Small intestine (tissue), 16 donors: ENCODE results near the gene RAN. TPM values are rescaled to one million over a fixed set of nuclear protein-coding genes. Genes with fewer than 3 reads are reported as not detected.

ENCODE experiments used
- DNase-seq, 2 donors: peaks; one replicate each; pipeline versions ENCODE4 v3.0.0 to v3.0.0-alpha.2; 2013
- FAIRE-seq: peaks from 2 replicates; lab custom pipeline; 2012; peaks lifted over from hg19 to GRCh38; lab: Jason Lieb, UNC
- H3K27ac ChIP-seq, 3 donors: one replicate each; pipeline ENCODE4 v1.5.1; 2013; ENCODE audit warnings: low read length in 2 of 3, mild to moderate bottlenecking in 2 of 3, control low read depth in 1 of 3, inconsistent platforms in 1 of 3, low read depth in 1 of 3, moderate library complexity in 1 of 3
- H3K27me3 ChIP-seq, 3 donors: one replicate each; pipeline ENCODE4 v1.6.1; 2013; ENCODE audit warnings: low read length in 3 of 3, inconsistent platforms in 1 of 3; ENCODE audit not compliant: control insufficient read depth in 3 of 3, insufficient read depth in 3 of 3
- H3K36me3 ChIP-seq, 3 donors: one replicate each; pipeline ENCODE4 v1.6.1; 2013; ENCODE audit warnings: low read length in 3 of 3, inconsistent platforms in 1 of 3, low read depth in 1 of 3, mild to moderate bottlenecking in 1 of 3, moderate library complexity in 1 of 3; ENCODE audit not compliant: control insufficient read depth in 3 of 3, insufficient read depth in 2 of 3
- H3K4me1 ChIP-seq, 3 donors: one replicate each; pipeline ENCODE4 v1.6.1; 2013; ENCODE audit warnings: low read length in 2 of 3, inconsistent platforms in 1 of 3, low read depth in 1 of 3, mild to moderate bottlenecking in 1 of 3, moderate library complexity in 1 of 3; ENCODE audit not compliant: control insufficient read depth in 3 of 3, insufficient read depth in 2 of 3
- H3K4me3 ChIP-seq, 3 donors: one replicate each; pipeline ENCODE4 v1.5.1; 2013; ENCODE audit warnings: low read length in 3 of 3, control low read depth in 1 of 3, inconsistent platforms in 1 of 3, low read depth in 1 of 3, mild to moderate bottlenecking in 1 of 3, moderate library complexity in 1 of 3
- H3K9me3 ChIP-seq, 2 donors: one replicate each; pipeline ENCODE4 v1.6.1; 2013; ENCODE audit warnings: low read depth in 1 of 2, low read length in 1 of 2; ENCODE audit not compliant: control insufficient read depth in 2 of 2, insufficient read depth in 1 of 2
- WGBS, 3 donors: extraction: QIAGEN DNeasy Blood & Tissue Kit; methylation state at CpG; one replicate each; pipeline ENCODE4 v1.1.7; 2013; 5-methylcytosine and 5-hydroxymethylcytosine counted together
- long read RNA-seq, 10 donors: transcript quantifications; one replicate each; lab custom pipeline, GENCODE V29; 2026
- polyA plus RNA-seq, 4 donors: library from polyadenylated mRNA; stranded (reverse) in 3 of 4; unstranded in 1 of 4; fragments of 200-250 nt in 3 of 4; fragments of 120-200 nt in 1 of 4; gene quantifications; one replicate each; pipeline versions ENCODE4 v1.2.1 to v1.2.3, GENCODE V29; 2013
- donor health status: healthy with polysubstance abuse.
- donor health status: control.
- donor health status: control.
- donor health status: Bipolar disorder and iron deficiency.
- donor health status: healthy.

The RAN gene
- 100 to 1,000 TPM; 241 to 577 (median 378) TPM for polyA plus RNA-seq
- long read RNA-seq, donor 1, transcript RAN-203 (6 exons, 2,455 nt) = minor isoform, 8 of 540 reads
- long read RNA-seq, donor 1, transcript RAN-202 (6 exons, 1,530 nt) = minor isoform, 40 of 540 reads
- long read RNA-seq, donor 1, transcript RAN-212 (7 exons, 2,661 nt) = major isoform, 343 of 540 reads
- long read RNA-seq, donor 1, partial matches to known transcripts = 142 of 540 reads
- long read RNA-seq, donor 1, other reads (novel, unspliced or antisense) = 6 of 540 reads
- long read RNA-seq, donor 2, transcript RAN-212 (7 exons, 2,661 nt) = major isoform, 79 of 298 reads
- long read RNA-seq, donor 2, transcript RAN-202 (6 exons, 1,530 nt) = minor isoform, 8 of 298 reads
- long read RNA-seq, donor 2, partial matches to known transcripts = 209 of 298 reads
- long read RNA-seq, donor 2, other reads (novel, unspliced or antisense) = 0 of 298 reads
- long read RNA-seq, donor 3, transcript RAN-212 (7 exons, 2,661 nt) = major isoform, 114 of 581 reads
- long read RNA-seq, donor 3, transcript RAN-202 (6 exons, 1,530 nt) = minor isoform, 20 of 581 reads
- long read RNA-seq, donor 3, partial matches to known transcripts = 442 of 581 reads
- long read RNA-seq, donor 3, other reads (novel, unspliced or antisense) = 0 of 581 reads
- long read RNA-seq, donor 4, transcript RAN-212 (7 exons, 2,661 nt) = major isoform, 6 of 7 reads
- long read RNA-seq, donor 4, partial matches to known transcripts = 0 of 7 reads
- long read RNA-seq, donor 4, other reads (novel, unspliced or antisense) = 0 of 7 reads
- long read RNA-seq, donor 5, transcript RAN-212 (7 exons, 2,661 nt) = major isoform, 24 of 101 reads
- long read RNA-seq, donor 5, partial matches to known transcripts = 72 of 101 reads
- long read RNA-seq, donor 5, other reads (novel, unspliced or antisense) = 0 of 101 reads
- long read RNA-seq, donor 6, transcript RAN-203 (6 exons, 2,455 nt) = minor isoform, 6 of 493 reads
- long read RNA-seq, donor 6, transcript RAN-202 (6 exons, 1,530 nt) = minor isoform, 6 of 493 reads
- long read RNA-seq, donor 6, transcript RAN-212 (7 exons, 2,661 nt) = major isoform, 128 of 493 reads
- long read RNA-seq, donor 6, partial matches to known transcripts = 347 of 493 reads
- long read RNA-seq, donor 6, other reads (novel, unspliced or antisense) = 5 of 493 reads
- long read RNA-seq, donor 7 = 0 reads
- long read RNA-seq, donor 8, transcript RAN-212 (7 exons, 2,661 nt) = major isoform, 17 of 42 reads
- long read RNA-seq, donor 8, partial matches to known transcripts = 22 of 42 reads
- long read RNA-seq, donor 8, other reads (novel, unspliced or antisense) = 0 of 42 reads
- long read RNA-seq, donor 9, transcript RAN-212 (7 exons, 2,661 nt) = major isoform, 34 of 43 reads
- long read RNA-seq, donor 9, partial matches to known transcripts = 5 of 43 reads
- long read RNA-seq, donor 9, other reads (novel, unspliced or antisense) = 0 of 43 reads
- long read RNA-seq, donor 10, transcript RAN-203 (6 exons, 2,455 nt) = minor isoform, 5 of 611 reads
- long read RNA-seq, donor 10, transcript RAN-212 (7 exons, 2,661 nt) = major isoform, 175 of 611 reads
- long read RNA-seq, donor 10, transcript RAN-202 (6 exons, 1,530 nt) = minor isoform, 19 of 611 reads
- long read RNA-seq, donor 10, partial matches to known transcripts = 412 of 611 reads
- long read RNA-seq, donor 10, other reads (novel, unspliced or antisense) = 0 of 611 reads

- DNase-seq = peak; percentile 93 to 97
- Histone ChIP-seq H3K4me1 (peaks cover 0 to 6% (median 0%) of the 10 kb centered on the region in 3 donors), H3K36me3 (peaks cover 8 to 17% (median 12%) of the 10 kb centered on the region in 3 donors), H3K9me3 (peaks cover 0 to 4% of the 10 kb centered on the region in 2 donors), H3K27me3 (no peaks in the 10 kb centered on the region), H3K4me3 (peak within 1 kb of the TSS; percentile 83 to 95 (median 93)), H3K27ac (peak within 1 kb of the TSS; percentile 90 to 91 (median 90))
- WGBS, 3 donors = 3 to 8% (median 5%) methylated on average over 69 to 118 of the region's 118 CpGs
- FAIRE-seq = no peak
These were observed at the start of gene RAN for GRCh38 chr12:130871286-130872178. Gene RAN (plus strand): TSS chr12:130872066. CDS start chr12:130872594, 528 bp downstream.

- Histone ChIP-seq H3K27ac (no peak overlapping the region), H3K4me3 (no peak overlapping the region), H3K9me3 (no peaks in the 10 kb centered on the region), H3K36me3 (peaks cover 0 to 15% (median 0%) of the 10 kb centered on the region in 3 donors), H3K4me1 (peaks cover 0 to 10% (median 0%) of the 10 kb centered on the region in 3 donors), H3K27me3 (no peaks in the 10 kb centered on the region)
- FAIRE-seq (no peak), DNase-seq (no peak)
- WGBS, 3 donors = 92 to 97% (median 93%) methylated on average over 6 of the region's 6 CpGs
These were observed 46.1 kb upstream of the RAN start for GRCh38 chr12:130825771-130826150.

- DNase-seq (peak; percentile 28 to 68), FAIRE-seq (no peak)
- Histone ChIP-seq H3K36me3 (peaks cover 0 to 14% (median 0%) of the 10 kb centered on the region in 3 donors), H3K27me3 (no peaks in the 10 kb centered on the region), H3K9me3 (no peaks in the 10 kb centered on the region), H3K4me1 (peaks cover 0 to 15% (median 0%) of the 10 kb centered on the region in 3 donors), H3K27ac (no peak overlapping the region), H3K4me3 (no peak overlapping the region)
- WGBS, 3 donors = 62 to 65% (median 65%) methylated on average over 21 of the region's 21 CpGs
These were observed 45.6 kb upstream of the RAN start for GRCh38 chr12:130826151-130826801.

- peaks cover 0 to 24% (median 0%) of the 10 kb centered on the region in 3 donors for H3K4me1 ChIP-seq
- DNase-seq (peak in 1 of 2 donors; percentile 41), FAIRE-seq (no peak)
- no peaks in the 10 kb centered on the region for H3K27me3 ChIP-seq
- H3K36me3 ChIP-seq = peaks cover 0 to 12% (median 0%) of the 10 kb centered on the region in 3 donors
- no peaks in the 10 kb centered on the region for H3K9me3 ChIP-seq
- peak overlapping the region in 1 of 3 donors; percentile 74 for H3K27ac ChIP-seq
- 64 to 90% (median 69%) methylated on average over 3 of the region's 3 CpGs for WGBS, 3 donors
- no peak overlapping the region for H3K4me3 ChIP-seq
These were observed 44.4 kb upstream of the RAN start for GRCh38 chr12:130827432-130827831.

GRCh38 chr12:130828895-130829294, 43.0 kb upstream of the RAN start:
- no peak overlapping the region for H3K27ac ChIP-seq
- DNase-seq = no peak
- no peaks in the 10 kb centered on the region for H3K27me3 ChIP-seq
- WGBS, 3 donors = 91 to 96% (median 94%) methylated on average over 8 of the region's 8 CpGs
- no peak overlapping the region for H3K4me3 ChIP-seq
- H3K4me1 ChIP-seq = peaks cover 0 to 38% (median 0%) of the 10 kb centered on the region in 3 donors
- peaks cover 0 to 6% (median 0%) of the 10 kb centered on the region in 3 donors for H3K36me3 ChIP-seq
- FAIRE-seq = no peak
- no peaks in the 10 kb centered on the region for H3K9me3 ChIP-seq

GRCh38 chr12:130829391-130830245, 42.2 kb upstream of the RAN start:
- WGBS, 3 donors = 84 to 88% (median 84%) methylated on average over 17 of the region's 17 CpGs

More at GRCh38 chr12:130829391-130830245, 42.2 kb upstream of the RAN start:
- Histone ChIP-seq H3K36me3 (peaks cover 0 to 6% (median 0%) of the 10 kb centered on the region in 3 donors), H3K4me3 (no peak overlapping the region), H3K27ac (no peak overlapping the region), H3K9me3 (no peaks in the 10 kb centered on the region), H3K4me1 (peaks cover 0 to 38% (median 0%) of the 10 kb centered on the region in 3 donors), H3K27me3 (no peaks in the 10 kb centered on the region)
- FAIRE-seq = no peak
- no peak for DNase-seq
